GM12878 (cell line): ENCODE results near the gene HYAL1. TPM values are rescaled to one million over a fixed set of nuclear protein-coding genes. Genes with fewer than 3 reads are reported as not detected.

Source experiments
- ESRRA ChIP-seq: IDR thresholded peaks from 2 replicates; pipeline ENCODE4 v1.6.1; 2012; ENCODE audit warnings: mild to moderate bottlenecking, low read length, improper control_type of control experiment
- ETV6 ChIP-seq, 2 experiments: fragments of 450-650 bp in 1 of 2; IDR thresholded peaks in 1 of 2; conservative IDR thresholded peaks in 1 of 2; 2 replicates each; pipeline ENCODE4 v1.6.1; 2014; ENCODE audit warnings: antibody characterized with exemption in 1 of 2, borderline replicate concordance in 1 of 2, low read depth in 1 of 2, mild to moderate bottlenecking in 1 of 2, moderate library complexity in 1 of 2
- FOXK2 ChIP-seq: fragments of 450-650 bp; IDR thresholded peaks from 2 replicates; pipeline ENCODE4 v1.6.1; 2017; ENCODE audit warnings: mild to moderate bottlenecking, moderate library complexity
- IKZF2 ChIP-seq, 2 experiments: fragments of 450-650 bp; IDR thresholded peaks; 2 replicates each; pipeline ENCODE4 v1.6.1; 2017; ENCODE audit warnings: mild to moderate bottlenecking in 2 of 2, moderate library complexity in 2 of 2
- IRF3 ChIP-seq: fragments of 450-650 bp; IDR thresholded peaks from 2 replicates; pipeline ENCODE4 v1.6.1; 2014; ENCODE audit warnings: mild to moderate bottlenecking
- KAT2A ChIP-seq: conservative IDR thresholded peaks from 2 replicates; pipeline ENCODE4 v1.6.1; 2011; ENCODE audit warnings: low read depth, low read length; ENCODE audit not compliant: control insufficient read depth
- MTA3 ChIP-seq: IDR thresholded peaks from 2 replicates; pipeline ENCODE4 v1.6.1; 2012; ENCODE audit warnings: low read length, inconsistent platforms, borderline replicate concordance
- NBN ChIP-seq: fragments of 450-650 bp; IDR thresholded peaks from 2 replicates; pipeline ENCODE4 v1.6.1; 2016
- NKRF ChIP-seq: fragments of 450-650 bp; conservative IDR thresholded peaks from 2 replicates; pipeline ENCODE4 v1.6.1; 2017; ENCODE audit warnings: mild to moderate bottlenecking, moderate library complexity
- PAX8 ChIP-seq: fragments of 450-650 bp; IDR thresholded peaks from 2 replicates; pipeline ENCODE4 v1.6.1; 2017; ENCODE audit warnings: mild to moderate bottlenecking, moderate library complexity
- POU2F2 ChIP-seq: IDR thresholded peaks from 3 replicates; pipeline ENCODE4 v1.6.1; 2011; ENCODE audit warnings: low read depth, mild to moderate bottlenecking, low read length, borderline replicate concordance
- RB1 ChIP-seq: fragments of 450-650 bp; formaldehyde crosslinking; IDR thresholded peaks from 2 replicates; pipeline ENCODE4 v1.6.1; 2017; ENCODE audit warnings: mild to moderate bottlenecking, borderline replicate concordance
- RBBP5 ChIP-seq: fragments of 200-600 bp; sonication (generic); conservative IDR thresholded peaks from 2 replicates; pipeline ENCODE4 v1.6.1; 2016
- SMAD5 ChIP-seq: IDR thresholded peaks from 2 replicates; pipeline ENCODE4 v1.6.1; 2016; ENCODE audit warnings: antibody characterized with exemption, low read depth
- TARDBP ChIP-seq: IDR thresholded peaks from 2 replicates; pipeline ENCODE4 v1.6.1; 2016; ENCODE audit warnings: borderline replicate concordance
- TCF12 ChIP-seq: IDR thresholded peaks from 2 replicates; pipeline ENCODE4 v1.6.1; 2011; ENCODE audit warnings: low read depth, mild to moderate bottlenecking, low read length
- USF1 ChIP-seq: IDR thresholded peaks from 2 replicates; pipeline ENCODE4 v1.6.1; 2011; ENCODE audit warnings: borderline replicate concordance, low read depth, mild to moderate bottlenecking, moderate library complexity, mixed read lengths, low read length; ENCODE audit not compliant: insufficient read depth; ENCODE audit errors: extremely low read length
- YY1 ChIP-seq: IDR thresholded peaks from 2 replicates; pipeline ENCODE4 v1.6.1; 2011; ENCODE audit warnings: low read depth, mild to moderate bottlenecking, low read length
- ZBTB33 ChIP-seq: fragments of 450-650 bp; IDR thresholded peaks from 2 replicates; pipeline ENCODE4 v1.6.1; 2017; ENCODE audit warnings: mild to moderate bottlenecking
- ZSCAN29 ChIP-seq: fragments of 450-650 bp; IDR thresholded peaks from 2 replicates; pipeline ENCODE4 v1.6.1; 2017; ENCODE audit warnings: mild to moderate bottlenecking, moderate library complexity
- polyA plus RNA-seq, 11 experiments: library from polyadenylated mRNA; depleted of rRNA in 4 of 11; unstranded in 6 of 11; stranded (reverse) in 5 of 11; fragments of >200 nt; fragmentation: Nextera tagmentation in 4 of 11; fragmentation: Illumina TruSeq in 1 of 11; extraction: Ambion mirVana in 4 of 11; extraction: Trizol in 1 of 11; gene quantifications; 1 replicate in 1 of 11; 2 replicates in 10 of 11; pipeline versions ENCODE4 v1.2.1 to v1.2.3, GENCODE V29; 2011 to 2016; ENCODE audit warnings: inconsistent platforms in 2 of 11, missing spikeins in 2 of 11, low read depth in 1 of 11
- total RNA-seq, 4 experiments: library from RNA; depleted of rRNA in 3 of 4; stranded (reverse); fragments of >200 nt in 3 of 4; fragmentation: Illumina TruSeq in 1 of 4; extraction: Trizol in 1 of 4; gene quantifications; 2 replicates each; pipeline versions ENCODE4 v1.2.1 to v1.2.3, GENCODE V29; 2013 to 2021
- TF ChIP-seq, protein P1 (sequence below): IDR thresholded peaks from 2 replicates; pipeline ENCODE4 v1.6.1; 2011; ENCODE audit warnings: low read depth, low read length, improper control_type of control experiment, borderline replicate concordance

Gene HYAL1
- total and polyA plus RNA-seq, 10 of the 15 experiments (the other 5 are each of a cell fraction or from before 2014, with no cell fraction given), result 0.04 to 0.55 (median 0.18) TPM; not detected in 2

GRCh38 chr3:50260027-50260941 is 43.1 kb downstream of the HYAL1 start (continued):
- TF ChIP-seq TCF12 (no peak; the same call in 1 of the 2 replicates), TARDBP (no peak), RBBP5 (no peak), POU2F2 (no peak), SMAD5 (no peak), ETV6 (conservative IDR thresholded peaks at IDR 0.05 in 1 of 2, IDR thresholded peaks at IDR 0.05 in 1 of 2; ENCODE audit: borderline replicate concordance in 1 of 2, low read depth in 1 of 2) (no peak), RB1 (no peak), MTA3 (0 out of 2 replicates have a peak, but pooled peaks have one; percentile 23), FOXK2 (no peak), ESRRA (no peak), KAT2A (no peak), ZSCAN29 (no peak; the same call in 1 of the 2 replicates), IRF3 (no peak), USF1 (no peak), NKRF (no peak; the same call in 1 of the 2 replicates), NBN (no peak), IKZF2 (IDR thresholded peaks at IDR 0.05) (no peak), PAX8 (no peak), YY1 (peak; percentile 81), ZBTB33 (no peak)
- TF ChIP-seq, protein P1, sequence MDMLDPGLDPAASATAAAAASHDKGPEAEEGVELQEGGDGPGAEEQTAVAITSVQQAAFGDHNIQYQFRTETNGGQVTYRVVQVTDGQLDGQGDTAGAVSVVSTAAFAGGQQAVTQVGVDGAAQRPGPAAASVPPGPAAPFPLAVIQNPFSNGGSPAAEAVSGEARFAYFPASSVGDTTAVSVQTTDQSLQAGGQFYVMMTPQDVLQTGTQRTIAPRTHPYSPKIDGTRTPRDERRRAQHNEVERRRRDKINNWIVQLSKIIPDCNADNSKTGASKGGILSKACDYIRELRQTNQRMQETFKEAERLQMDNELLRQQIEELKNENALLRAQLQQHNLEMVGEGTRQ, result no peak
